Ecto neural progenitor cell (in vitro differentiated cells): ENCODE measurements around the gene SULT1A3.
"Not testable (repeated sequence)": the region's sequence is repeated elsewhere in the genome, so short reads cannot be mapped to it uniquely, and the experiment has no call there.

Experiments used
- DNase-seq: peaks from one replicate; pipeline ENCODE4 v3.0.0-alpha.2; 2018; ENCODE audit warnings: low spot score

Gene SULT1A3

DNA sequence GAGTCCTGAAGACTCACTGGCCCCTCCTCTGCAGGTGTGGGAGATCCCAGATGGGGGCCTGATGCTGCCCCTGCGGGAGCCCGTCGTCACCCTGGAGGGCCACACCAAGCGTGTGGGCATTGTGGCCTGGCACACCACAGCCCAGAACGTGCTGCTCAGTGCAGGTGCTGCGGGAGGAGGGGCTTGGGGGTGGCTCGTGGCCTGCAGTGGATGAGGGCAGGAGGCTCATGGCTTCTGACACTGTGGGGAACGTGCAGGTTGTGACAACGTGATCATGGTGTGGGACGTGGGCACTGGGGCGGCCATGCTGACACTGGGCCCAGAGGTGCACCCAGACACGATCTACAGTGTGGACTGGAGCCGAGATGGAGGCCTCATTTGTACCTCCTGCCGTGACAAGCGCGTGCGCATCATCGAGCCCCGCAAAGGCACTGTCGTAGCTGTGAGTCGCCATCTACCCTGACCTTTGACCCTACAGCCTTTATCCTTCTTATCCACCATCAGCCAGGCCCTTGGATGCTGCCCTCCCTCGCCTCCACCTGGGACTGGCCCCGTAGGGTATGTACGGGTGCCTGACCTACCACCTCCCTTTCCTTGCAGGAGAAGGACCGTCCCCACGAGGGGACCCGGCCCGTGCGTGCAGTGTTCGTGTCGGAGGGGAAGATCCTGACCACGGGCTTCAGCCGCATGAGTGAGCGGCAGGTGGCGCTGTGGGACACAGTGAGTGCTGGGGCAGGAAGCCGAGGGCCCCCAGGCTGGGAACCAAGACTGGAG is 12.1 kb upstream of the SULT1A3 start:
- DNase-seq: peak; percentile 83

DNA sequence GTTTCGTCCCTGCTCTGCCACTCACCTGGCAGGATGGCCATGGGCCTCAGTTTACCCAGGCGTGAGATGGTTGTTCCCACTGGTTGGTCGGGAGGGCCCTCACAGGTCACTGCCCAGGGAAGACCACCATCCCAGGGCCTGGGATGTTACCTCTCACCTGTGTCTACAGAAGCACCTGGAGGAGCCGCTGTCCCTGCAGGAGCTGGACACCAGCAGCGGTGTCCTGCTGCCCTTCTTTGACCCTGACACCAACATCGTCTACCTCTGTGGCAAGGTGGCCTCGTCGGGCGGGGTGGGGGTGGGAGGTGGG is 11.5 kb upstream of the SULT1A3 start:
- DNase-seq: no peak

DNA sequence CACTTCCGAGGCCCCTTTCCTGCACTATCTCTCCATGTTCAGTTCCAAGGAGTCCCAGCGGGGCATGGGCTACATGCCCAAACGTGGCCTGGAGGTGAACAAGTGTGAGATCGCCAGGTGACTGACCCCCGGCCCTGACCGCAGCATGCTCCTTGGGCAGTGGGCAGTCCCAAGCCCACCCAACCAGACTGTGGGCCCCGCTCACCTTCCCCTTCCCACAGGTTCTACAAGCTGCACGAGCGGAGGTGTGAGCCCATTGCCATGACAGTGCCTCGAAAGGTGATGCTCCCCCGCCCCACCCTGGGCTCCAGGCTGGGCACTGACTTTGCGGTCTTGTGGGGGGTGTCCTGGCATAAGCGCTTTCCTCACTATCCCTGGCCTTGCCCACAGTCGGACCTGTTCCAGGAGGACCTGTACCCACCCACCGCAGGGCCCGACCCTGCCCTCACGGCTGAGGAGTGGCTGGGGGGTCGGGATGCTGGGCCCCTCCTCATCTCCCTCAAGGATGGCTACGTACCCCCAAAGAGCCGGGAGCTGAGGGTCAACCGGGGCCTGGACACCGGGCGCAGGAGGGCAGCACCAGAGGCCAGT is 11.0 kb upstream of the SULT1A3 start:
- DNase-seq: no peak

DNA sequence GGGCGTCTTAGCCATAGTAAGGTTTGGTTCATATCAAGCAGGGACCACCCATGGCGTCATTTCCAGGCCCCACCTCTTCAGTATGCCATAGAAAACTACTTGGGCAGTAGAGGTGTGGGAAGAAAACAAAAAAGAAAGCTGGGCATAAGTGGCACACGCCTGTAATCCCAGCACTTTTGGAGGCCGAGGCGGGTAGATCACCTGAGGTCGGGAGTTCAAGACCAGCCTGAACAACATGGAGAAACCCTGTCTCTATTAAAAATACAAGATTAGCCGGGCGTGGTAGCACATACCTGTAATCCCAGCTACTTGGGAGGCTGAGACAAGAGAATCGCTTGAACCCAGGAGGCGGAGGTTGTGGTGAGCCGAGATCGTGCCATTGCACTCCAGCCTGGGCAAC is 7.9 kb upstream of the SULT1A3 start:
- not testable (repeated sequence) for DNase-seq

DNA sequence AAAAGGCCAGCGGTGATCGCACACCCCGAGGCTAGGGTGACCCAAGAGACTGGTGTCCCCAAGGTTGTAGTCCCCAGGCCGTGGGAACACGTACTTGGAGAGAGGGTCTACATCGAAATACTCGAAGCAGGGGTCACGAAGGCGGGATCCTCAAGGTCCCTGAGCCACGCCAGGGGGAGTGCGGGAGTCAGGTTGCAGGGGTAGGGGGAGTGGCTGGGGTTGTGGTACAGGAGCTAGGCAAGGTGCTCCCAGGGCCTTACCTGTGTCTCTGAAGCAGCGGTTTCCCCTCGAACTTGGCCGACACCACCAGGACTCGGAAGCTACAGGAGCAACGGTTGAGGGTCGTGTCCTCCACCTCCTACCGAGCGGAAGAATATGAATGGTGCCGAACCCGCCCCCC is 6.0 kb upstream of the SULT1A3 start:
- not testable (repeated sequence) for DNase-seq

DNA sequence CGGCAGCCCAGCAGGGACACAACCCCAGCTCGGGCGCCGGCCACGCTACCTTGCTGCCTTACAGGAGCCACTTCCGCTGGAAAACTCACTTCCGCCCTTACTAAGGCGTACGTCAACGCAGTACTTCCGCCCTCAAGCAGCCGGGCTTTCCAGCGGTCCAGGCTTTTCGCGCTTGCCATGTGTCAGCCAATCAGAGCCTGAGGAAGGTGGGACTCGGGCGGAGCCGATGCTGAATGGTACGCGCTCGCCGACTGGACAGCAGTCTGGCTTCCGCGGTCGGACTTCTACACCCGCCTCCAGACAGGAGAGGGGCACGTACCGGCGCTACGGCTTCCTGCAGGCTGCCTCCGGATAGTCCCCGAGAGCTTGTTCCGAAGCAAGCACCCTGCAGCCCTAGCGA is 5.4 kb upstream of the SULT1A3 start, which contains the start of the genes BOLA2B and SLX1A:
Gene BOLA2B, minus strand, starts transcription at position 52 of the 400 bp plus-strand sequence. CDS start 71 bp downstream, outside the sequence.
Gene SLX1A, plus strand, starts transcription at position 261 of the 400 bp plus-strand sequence. CDS start 210 bp downstream, outside the sequence.
- DNase-seq: not testable (repeated sequence)

DNA sequence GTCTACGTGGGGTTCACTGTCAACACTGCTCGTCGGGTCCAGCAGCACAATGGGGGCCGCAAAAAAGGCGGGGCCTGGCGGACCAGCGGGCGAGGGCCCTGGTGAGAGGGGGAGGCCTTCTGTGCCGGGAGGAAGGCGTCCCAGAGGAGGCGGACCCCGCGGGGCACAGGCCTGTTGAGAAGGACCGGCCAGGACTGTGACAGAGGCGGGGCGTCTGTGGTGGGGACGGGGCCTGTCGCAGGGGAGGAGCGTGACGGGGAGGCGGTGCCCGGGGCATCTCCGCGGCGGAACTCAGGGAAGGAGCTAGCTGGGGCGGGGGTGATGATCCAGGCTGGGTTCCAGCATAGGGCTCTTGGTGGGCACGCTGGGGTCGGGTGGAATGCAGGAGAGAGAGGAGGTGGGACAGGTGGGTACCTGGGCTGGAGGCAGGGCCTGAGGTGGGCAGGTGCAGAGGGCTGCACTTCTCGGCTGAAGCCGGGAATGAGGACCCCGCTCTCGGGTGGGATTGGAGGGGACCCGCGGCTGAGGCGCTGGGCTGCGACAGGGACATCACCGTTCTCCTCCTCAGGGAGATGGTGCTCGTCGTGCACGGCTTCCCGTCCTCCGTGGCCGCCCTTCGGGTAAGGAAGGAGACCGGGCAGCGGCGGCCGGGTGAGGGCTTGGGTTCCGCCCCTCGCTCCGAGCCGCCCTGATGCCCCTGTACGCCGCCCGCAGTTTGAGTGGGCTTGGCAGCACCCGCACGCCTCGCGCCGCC is 4.7 kb upstream of the SULT1A3 start:
- not testable (repeated sequence) for DNase-seq

DNA sequence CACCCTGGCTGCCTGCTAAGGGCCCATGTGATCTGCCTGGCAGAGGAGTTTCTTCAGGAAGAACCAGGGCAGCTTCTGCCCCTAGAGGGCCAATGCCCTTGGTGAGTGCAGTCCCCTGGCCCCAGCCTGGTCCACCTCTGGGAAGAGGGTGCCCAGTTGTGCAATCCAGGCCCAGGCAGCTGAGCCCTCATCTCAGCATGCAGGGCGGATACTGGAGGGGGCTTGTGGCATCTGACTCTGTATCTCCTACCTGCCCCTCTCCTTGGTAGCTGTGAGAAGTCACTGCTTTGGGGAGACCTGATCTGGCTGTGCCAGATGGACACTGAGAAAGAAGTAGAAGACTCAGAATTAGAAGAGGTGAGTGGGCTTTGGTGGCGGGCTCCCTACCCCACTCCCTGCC is 2.1 kb upstream of the SULT1A3 start:
- not testable (repeated sequence) for DNase-seq

DNA sequence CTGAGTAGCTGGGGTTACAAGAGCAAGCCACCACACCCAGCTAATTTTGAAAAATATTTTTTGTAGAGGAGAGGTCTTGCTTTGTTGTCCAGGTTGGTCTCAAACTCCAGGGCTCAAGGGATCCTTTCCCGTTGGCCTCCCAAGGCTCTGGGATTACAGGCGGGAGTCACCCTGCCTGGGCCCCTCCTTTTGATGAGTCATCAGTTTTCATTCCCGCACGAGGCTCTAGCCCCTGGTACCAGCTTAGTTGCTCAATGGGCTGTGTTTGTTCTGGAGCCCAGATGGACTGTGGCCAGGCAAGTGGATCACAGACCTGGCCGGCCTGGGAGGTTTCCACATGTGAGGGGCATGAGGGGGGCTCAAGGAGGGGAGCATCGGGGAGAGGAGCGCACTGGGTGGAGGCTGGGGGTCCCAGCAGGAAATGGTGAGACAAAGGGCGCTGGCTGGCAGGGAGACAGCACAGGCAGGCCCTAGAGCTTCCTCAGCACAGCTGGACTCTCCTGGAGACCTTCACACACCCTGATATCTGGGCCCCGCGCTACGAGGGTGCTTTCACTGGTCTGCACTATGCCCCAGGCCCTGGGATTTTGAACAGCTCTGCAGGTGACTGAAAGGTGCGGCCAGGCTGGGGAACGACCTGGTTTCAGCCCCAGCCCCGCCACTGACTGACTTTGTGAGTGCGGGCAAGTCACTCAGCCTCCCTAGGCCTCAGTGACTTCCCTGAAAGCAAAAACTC is 721 bp downstream of the SULT1A3 start:
- not testable (repeated sequence) for DNase-seq

DNA sequence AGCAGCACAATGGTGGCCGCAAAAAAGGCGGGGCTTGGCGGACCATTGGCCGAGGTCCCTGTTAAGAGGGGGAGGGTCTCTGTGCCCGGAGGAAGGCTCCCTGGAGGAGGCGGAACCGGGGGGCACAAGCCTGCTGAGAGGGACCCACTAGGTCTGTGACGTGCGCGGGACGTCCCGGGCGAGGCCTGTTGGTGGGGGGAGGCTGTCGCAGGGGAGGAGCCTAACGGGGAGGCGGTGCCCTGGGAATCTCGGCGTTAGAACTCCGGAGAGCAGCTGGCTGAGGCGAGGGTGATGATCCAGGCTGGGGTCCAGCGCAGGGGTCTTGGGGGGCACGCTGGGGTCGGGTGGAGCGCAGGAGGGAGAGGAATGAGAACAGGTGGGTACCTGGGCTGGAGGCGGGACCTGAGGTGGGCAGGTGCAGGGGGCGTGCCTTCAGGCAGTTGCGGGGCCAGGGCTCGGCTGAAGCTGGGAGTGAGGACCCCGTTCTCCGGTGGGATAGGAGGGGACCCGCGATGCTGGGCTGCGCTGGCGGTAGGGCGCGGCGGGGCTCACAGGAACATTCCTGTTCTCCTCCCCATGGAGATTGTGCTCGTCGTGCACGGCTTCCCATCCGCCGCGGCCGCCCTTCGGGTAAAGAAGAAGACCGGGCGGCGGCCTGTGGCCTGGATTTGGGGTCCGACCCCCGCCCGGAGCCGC is 6.6 kb downstream of the SULT1A3 start:
- not testable (repeated sequence) for DNase-seq

DNA sequence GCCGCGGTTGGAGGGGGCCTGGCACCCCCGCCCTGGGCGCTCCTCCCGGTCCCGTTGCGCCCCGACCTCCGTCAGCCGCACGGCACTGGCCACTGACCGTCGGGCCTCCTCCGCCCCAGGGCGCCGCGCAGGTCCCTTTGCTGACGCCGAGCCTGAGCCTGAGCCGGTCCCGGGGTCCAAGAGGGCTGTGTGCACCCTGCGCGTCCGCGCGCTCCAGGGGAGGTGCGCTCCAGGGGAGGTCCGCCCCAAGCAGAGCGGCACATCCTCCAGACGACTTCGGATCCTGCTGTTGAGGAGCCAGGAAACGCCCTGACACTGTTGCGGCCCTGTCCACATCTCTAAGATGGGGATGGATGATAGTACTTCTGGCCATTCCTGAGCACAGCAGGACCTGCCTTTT is 7.2 kb downstream of the SULT1A3 start:
- DNase-seq: not testable (repeated sequence)

DNA sequence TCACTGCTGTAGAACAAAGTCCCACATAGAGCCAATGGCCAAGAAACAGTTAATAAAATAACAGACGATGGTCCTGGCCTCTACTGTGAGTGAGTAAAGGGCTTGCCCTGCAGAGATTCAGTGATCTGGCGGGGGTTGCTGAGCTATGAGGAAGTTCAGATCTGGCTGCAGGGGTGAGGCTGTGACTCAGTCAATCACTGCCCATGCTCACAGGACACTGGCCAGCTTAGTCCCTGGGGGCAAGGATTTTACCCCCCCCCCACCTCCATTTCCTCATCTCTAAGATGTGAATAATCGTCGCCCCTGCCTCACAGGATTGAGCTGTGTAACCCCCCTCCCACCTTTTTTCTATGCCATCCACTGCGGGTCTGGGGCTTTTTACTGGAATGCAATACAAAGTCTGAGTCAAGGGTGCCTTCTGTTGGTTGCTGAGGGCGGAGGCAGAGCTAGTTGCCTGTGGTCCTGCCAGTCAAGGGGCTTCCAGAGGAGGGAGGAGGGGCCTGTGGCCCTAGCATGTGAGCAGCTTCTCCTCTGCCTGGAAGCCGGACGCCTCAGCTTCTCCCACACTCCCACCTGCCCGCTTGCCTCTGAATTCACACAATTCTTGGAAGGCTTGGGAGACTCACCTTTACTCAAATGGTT is 8.1 kb downstream of the SULT1A3 start:
- DNase-seq: not testable (repeated sequence)

DNA sequence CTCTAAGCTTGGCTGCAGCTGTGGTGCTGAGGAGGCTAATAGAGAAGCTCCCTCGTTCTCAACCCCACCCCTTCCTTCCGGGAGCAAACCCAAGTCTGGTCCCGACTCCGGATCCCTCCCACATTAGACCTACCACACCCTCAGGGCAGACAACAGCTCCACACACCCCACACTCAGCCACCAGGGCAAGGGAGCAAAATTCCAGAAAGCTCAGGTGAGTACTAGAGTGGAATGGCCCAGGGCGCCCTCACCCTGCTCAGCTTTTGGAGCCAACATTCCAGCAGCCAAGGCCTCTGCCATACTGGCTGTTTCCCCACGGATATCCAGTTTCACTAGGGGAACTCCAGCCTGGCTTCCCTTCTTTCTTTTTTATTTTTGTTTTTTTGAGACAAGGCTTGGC is 10.0 kb downstream of the SULT1A3 start:
- DNase-seq: not testable (repeated sequence)

DNA sequence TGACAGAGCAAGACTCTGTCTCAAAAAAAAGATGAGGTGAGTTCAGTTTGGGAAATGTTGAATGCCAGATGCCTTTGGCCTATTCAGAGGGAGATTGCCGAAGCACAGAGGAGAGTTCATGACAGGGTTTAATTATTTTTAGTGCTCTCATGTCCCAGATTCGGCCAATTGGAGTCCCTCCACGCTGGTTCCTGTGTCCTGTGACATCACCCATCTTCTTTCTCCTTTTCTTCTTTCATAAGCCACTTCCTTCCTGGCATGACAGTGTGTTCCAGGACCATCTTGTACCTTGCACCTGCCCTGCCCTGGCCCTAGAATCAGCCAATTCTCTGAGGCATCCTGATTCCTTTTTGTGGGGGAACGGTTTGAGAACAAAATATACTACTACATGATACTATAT is 12.4 kb downstream of the SULT1A3 start:
- DNase-seq: not testable (repeated sequence)

DNA sequence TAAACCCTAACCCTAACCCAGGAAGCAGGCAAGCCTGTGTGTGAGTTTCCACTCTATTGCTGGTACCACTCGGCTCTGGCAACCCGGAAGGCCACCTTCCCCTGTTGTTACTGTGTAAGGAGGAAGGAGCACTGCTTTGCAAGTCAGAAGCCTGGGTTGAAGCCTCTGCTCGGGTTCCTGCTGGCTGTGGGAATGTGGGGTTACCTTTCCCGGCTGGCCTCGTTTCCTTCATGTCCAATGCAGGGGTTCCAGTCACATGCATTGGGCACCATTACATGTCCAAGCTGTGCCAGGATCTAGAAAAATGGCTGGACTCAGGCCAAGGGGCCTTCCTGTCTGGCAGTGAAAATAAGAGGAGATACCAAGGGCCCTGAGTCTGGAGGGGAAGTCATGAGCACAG is 18.0 kb downstream of the SULT1A3 start:
- DNase-seq: not testable (repeated sequence)

DNA sequence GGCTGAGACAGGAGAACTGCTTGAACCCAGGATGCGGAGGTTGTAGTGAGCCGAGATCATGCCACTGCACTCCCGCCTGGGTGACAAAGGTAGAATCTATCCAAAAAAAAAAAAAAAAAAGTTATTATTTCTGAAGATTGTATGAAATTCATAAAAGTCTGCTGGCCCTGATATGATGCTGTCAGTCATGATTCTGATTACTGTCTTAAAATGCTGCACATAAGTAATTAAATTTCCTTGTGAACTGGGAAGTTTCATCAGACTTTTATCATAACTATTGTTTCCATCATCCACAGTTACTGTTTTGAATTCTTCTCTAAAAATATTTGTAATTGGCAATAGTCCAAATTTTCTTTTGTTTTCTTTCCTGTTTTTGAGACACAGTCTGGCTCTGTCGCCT is 49.3 kb downstream of the SULT1A3 start, which contains the start of gene NPIPB13:
Gene NPIPB13, minus strand, starts transcription at position 101 of the 400 bp plus-strand sequence. CDS start 2,906 bp downstream, outside the sequence.
- DNase-seq: not testable (repeated sequence)
